HUDEP-2 (cell line): Measurements from ENCODE around the gene LSM4.
A peak's percentile ranks its signal among the peaks of the same experiment; 100 is the strongest.

Experiments
- DNase-seq, 76 experiments: peaks; one replicate each; lab custom pipeline; 2025; ENCODE audit not compliant: unreplicated experiment in 76 of 76; lab: John Stamatoyannopoulos, UW

Gene LSM4

GRCh38 chr19:18293642-18294466 is 29.0 kb downstream of the LSM4 start:
- DNase-seq = no peak

GRCh38 chr19:18292810-18293641 is 29.9 kb downstream of the LSM4 start:
- peak in 69 of 76 experiments; percentile 33 to 92 (median 71) for DNase-seq

GRCh38 chr19:18292462-18292809 is 30.4 kb downstream of the LSM4 start:
- DNase-seq = peak in 1 of 76 experiments; percentile 58

GRCh38 chr19:18291590-18292461 is 31.1 kb downstream of the LSM4 start:
- DNase-seq = peak in 61 of 76 experiments; percentile 23 to 91 (median 67)

- DNase-seq = peak in 2 of 76 experiments; percentile 30 to 35
These were observed 31.8 kb downstream of the LSM4 start for GRCh38 chr19:18291019-18291524.

GRCh38 chr19:18290302-18291018 is 32.4 kb downstream of the LSM4 start:
- peak in 53 of 76 experiments; percentile 18 to 93 (median 59) for DNase-seq

- DNase-seq = no peak
These were observed 33.2 kb downstream of the LSM4 start for GRCh38 chr19:18289471-18290301.

- no peak for DNase-seq
These were observed 34.8 kb downstream of the LSM4 start for GRCh38 chr19:18287836-18288772.

- no peak for DNase-seq
These were observed 35.8 kb downstream of the LSM4 start for GRCh38 chr19:18286973-18287635.

- peak in 44 of 76 experiments; percentile 14 to 74 (median 38) for DNase-seq
These were observed 38.0 kb downstream of the LSM4 start for GRCh38 chr19:18284712-18285360.

- no peak for DNase-seq
These were observed 39.5 kb downstream of the LSM4 start for GRCh38 chr19:18283338-18283737.

GRCh38 chr19:18282788-18283141 is 40.1 kb downstream of the LSM4 start:
- DNase-seq = peak in 32 of 76 experiments; percentile 19 to 71 (median 45)

GRCh38 chr19:18282021-18282787 is 40.7 kb downstream of the LSM4 start:
- peak in 14 of 76 experiments; percentile 46 to 96 (median 66) for DNase-seq

GRCh38 chr19:18281082-18282020 is 41.5 kb downstream of the LSM4 start, which contains the start of gene JUND:
JUND (minus strand) TSS chr19:18281622; CDS start chr19:18281484, 138 bp downstream.
- DNase-seq = peak in 75 of 76 experiments; percentile 83 to 100 (median 99)
